ENCODE data around the gene MEF2B.
A peak's percentile ranks its signal among the peaks of the same experiment; 100 is the strongest.
"Not testable (repeated sequence)": the region's sequence is repeated elsewhere in the genome, so short reads cannot be mapped to it uniquely, and the experiment has no call there.

Gene MEF2B

GRCh38 chr19:19121371-19121770 lies 48.7 kb downstream of the MEF2B start:
- no peak for DNase-seq

- peak in 1 of 2 donors; percentile 17 for DNase-seq
Observed at GRCh38 chr19:19120308-19121231, 49.5 kb downstream of the MEF2B start.

DNA sequence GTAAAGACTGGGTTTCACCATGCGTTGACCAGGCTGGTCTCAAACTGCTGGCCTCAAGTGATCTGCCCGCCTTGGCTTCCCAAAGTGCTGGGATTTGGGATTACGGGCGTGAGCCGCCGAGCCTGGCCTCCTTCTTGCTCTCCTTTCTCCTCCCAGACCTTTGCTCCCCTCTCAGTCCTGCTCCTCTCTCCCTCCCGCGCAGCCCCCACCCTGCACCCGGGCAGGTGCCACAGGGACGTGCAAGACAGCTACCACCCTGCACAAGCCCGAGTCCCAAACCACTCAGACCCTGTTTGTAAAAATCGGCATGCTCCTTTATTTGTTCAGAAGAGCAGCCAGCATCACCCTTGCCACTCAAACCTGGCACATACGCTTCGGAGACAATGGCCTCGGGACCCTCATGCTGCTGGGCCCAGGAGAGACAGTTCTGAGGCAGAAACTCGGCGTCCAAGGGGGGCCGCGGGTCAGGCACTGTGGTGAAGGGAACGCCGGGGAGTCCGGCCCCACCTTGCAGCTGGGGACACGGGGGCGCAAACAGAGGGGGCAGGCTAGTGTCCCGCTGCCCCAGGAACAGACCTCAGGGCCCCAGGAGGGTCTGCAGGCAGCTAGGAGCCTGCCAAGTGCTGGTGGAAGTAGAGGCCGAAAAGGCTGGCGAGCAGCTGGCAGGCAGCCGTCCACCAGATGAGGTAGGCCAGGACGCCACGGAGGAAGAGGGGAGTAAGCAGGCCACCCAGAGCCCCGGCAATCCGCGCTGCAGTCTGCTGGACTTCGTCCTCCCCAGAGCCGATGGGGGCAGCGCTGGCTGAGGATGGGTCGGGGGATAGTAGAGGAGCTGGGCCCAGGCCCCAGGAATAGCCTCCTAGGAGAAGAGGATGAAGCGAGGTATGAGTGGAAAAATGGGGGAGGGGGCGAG lies 50.5 kb downstream of the MEF2B start:
- no peak for DNase-seq

DNA sequence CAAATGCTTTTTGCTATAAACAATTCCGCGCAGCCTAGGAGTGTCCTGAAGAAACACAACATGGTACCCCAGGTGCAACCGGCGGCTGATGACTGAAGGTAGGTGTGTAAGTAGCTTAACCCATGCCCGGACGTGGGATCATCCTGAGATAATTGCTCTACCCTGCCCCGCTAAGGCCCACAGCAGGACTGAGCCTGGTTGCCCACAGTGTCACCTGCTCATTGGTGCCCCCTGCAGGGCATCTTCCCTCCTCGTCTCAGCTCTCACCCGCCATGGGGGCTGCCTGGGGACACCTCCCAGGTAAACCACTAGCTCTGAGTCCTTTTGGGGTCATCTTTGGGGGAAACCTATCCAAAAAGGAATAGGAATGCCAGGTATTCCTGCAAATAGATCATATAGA lies 54.1 kb downstream of the MEF2B start:
- DNase-seq = peak; percentile 27 to 50

DNA sequence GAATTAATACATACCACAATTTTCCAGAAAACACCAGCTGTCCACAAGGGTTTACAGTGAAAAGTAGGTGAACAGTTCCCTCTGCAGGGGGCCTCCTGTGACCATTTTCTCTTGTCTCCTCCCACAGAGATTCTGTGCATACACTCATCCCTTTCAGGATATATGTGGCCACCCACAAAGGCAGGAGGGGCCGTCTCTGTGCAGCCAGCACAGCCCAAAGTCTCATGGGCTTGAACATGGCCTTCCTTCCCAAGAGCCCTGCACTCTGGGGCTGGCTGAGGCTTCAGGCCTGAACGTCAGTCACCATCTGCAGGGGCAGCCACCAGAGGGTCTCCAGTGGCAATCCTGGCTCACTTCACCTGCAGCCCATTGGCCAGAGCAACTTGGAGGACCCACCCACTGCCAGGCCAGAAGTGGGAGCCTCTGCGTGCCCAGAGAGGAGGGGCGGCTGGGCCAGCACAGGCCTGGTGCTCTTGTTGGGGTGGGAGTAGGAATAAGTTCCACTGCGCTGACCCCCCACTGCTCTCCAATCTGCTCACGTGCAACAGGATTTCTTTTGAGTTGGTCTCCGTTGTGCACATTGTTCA lies 56.9 kb downstream of the MEF2B start:
- no peak for DNase-seq

DNA sequence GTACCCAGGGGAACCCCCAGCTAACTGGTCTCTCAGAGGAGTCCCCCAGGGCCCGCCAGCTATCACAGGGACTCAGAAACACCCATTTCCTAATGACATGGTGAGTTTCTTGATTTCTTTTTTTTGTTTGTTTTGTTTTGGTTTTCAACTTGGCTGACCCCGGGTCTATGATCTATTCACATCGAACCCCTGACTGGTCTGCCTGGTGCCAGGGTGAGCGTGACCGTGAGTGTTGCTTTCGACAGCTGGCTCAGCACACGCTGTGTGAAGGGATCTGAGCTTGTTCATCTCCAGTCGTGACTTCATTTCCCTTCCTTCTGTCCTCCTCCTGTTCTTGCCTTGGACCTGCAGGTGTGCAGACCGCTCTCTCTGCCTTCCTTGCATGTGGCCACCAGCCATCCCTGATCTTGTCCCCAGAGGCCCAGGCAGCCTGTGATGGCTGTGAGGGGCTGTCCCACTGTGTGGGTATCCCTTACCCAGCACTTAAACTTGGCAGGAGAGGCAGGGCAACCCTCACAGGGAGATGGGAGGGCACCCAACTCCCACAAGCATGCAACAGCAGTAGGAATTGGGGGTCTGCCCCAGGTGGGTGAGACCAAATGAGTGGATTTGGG lies 58.0 kb downstream of the MEF2B start:
- no peak for DNase-seq

DNA sequence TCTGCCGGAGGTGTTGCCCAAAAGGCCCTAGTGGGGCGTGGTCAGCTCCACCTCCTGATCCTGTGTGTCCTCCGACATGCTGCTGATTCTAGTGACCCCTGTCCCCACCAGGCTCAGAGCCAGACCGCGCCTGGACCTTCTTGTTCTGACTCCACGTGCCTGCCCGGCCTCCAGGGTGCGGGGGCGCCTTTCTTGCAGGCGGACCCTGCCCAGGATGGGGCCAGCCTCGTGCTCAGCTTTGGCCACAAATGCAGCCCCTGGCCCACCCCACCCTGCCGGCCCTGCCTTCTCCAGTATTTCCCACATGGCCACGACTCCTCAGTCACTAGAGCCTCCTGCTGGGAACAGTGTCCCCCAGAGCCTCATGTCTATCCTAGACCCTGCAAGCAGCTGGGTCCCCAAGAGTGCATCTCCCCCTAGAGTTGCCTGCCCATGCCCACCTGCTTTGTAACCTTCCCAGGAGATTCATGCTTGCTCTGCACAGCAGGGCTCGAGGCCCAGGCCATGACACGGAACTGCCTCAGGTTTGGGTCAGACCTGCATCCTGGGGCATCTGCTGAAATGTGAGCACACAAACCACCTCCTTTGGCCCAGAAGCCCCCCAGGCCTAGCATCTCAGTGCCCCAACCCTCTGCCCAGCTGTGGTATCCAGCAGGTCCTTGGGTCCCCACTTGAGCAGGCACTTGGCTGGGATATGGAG lies 58.8 kb downstream of the MEF2B start:
- DNase-seq = no peak

- peak; percentile 10 to 16 for DNase-seq
Observed at GRCh38 chr19:19110410-19111135, 59.5 kb downstream of the MEF2B start.

DNA sequence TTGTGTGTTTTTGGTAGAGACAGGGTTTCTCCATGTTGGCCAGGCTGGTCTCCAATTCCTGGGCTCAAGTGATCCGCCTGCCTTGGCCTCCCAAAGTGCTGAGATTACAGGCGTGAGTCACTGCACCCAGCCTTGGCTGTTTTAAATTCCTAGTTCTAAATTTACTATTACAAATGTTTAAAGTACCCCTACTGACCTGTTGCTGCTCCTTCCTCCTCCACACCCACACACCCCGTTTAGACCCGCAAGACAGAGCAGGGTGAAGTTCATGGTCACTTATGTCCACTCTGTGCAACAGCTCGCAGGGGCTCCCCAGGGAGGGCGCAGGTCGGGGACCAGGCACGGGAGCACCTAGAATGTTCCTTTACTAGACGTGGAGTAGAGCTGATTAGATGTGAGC lies 60.5 kb downstream of the MEF2B start:
- no peak for DNase-seq

DNA sequence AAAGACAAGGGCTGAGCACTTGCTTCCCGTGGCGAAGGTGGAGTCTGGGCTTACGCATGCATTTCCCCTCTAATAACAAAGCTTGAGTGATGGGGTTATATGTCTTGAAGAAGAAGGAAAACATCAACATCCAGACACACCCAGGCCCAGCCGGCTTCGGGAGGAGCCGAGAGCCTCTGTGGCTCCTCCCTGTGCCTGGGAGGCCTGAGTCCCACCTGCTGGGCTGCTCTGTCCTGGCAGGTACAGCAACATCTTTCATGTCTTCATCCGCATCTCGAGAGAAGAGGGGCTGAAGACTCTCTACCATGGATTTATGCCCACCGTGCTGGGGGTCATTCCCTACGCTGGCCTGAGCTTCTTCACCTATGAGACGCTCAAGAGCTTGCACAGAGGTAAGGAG lies 62.4 kb downstream of the MEF2B start:
- DNase-seq = no peak

DNA sequence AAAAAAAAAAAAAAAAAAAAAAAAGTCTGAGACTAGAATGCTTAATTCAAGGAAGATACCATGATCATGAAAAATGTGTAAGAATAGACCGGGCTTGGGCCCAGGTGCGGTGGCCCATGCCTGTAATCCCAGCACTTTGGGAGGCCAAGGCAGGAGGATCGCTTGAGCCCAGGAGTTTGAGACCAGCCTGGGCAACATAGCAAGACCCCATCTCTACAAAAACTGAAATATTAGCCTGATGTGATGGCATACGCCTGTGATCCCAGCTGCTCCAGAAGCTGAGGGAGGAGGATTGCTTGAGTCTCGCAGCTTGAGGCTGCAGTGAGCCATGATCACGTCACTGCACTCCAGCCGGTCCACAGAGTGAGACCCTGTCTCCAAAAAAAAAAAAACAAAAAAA lies 63.1 kb downstream of the MEF2B start:
- DNase-seq = not testable (repeated sequence)

- DNase-seq = no peak
Observed at GRCh38 chr19:19106056-19106551, 64.0 kb downstream of the MEF2B start.

- no peak for DNase-seq
Observed at GRCh38 chr19:19105365-19106055, 64.6 kb downstream of the MEF2B start.

DNA sequence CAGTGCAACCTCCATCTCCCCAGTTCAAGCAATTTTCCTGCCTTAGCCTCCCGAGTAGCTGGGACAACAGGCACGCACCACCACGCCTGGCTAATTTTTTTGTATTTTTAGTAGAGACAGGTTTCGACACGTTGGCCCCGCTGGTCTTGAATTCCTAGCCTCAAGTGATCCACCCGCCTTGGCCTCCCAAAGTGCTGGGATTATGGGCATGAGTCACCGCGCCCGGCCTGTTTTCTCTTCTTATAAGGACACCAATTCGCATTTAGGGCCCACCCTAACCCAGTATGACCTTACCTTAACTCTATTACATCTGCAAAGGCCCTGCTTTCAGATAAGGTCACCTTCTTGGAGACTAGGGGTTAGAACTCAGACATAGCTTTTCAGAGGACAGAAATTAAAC lies 66.9 kb downstream of the MEF2B start:
- no peak for DNase-seq

GRCh38 chr19:19102566-19102965 lies 67.5 kb downstream of the MEF2B start:
- DNase-seq = not testable (repeated sequence)

- DNase-seq = no peak
Observed at GRCh38 chr19:19101540-19101939, 68.5 kb downstream of the MEF2B start.

DNA sequence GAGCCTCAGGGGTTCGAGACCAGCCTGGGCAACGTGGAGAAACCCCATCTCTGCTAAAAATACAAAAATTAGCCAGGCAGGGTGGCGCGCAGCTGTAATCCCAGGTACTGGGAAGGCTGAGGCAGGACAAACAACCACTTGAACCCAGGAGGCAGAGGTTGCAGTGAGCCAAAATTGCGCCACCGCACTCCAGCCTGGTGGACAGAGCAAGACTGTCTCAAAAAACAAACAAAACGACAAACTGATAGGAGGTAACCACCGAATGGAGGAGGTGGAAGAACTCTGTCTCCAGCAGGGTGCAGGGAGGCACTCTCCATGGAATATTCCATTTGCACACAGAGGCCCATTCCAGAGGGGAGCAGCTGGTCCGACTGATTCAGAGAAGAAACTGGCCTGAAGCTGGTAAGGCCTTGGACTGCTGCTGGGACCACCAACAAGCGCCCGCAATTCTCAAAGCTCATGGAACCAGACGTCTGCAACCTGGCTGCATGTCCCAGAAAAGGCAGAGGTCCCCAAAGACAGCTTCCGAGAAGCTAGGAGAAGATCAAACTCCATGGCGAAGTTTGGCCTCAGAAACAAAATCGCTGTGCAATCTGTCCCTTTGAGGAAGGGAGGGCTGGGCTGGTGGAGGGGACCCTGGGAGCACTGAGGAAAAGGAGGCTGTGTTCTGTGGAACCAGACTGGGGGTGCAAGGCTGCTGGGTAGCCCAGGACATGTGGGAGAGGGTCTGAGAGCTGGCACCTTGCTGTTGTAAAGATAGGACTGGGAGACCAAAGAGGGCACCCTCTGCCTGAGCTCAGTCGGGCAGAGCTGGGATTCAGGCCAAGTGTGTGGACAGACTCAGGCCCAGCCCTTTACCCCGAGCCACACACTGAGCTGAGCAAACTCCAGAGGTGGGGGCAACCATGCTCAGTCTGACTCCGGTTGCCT lies 71.1 kb downstream of the MEF2B start:
- no peak for DNase-seq

DNA sequence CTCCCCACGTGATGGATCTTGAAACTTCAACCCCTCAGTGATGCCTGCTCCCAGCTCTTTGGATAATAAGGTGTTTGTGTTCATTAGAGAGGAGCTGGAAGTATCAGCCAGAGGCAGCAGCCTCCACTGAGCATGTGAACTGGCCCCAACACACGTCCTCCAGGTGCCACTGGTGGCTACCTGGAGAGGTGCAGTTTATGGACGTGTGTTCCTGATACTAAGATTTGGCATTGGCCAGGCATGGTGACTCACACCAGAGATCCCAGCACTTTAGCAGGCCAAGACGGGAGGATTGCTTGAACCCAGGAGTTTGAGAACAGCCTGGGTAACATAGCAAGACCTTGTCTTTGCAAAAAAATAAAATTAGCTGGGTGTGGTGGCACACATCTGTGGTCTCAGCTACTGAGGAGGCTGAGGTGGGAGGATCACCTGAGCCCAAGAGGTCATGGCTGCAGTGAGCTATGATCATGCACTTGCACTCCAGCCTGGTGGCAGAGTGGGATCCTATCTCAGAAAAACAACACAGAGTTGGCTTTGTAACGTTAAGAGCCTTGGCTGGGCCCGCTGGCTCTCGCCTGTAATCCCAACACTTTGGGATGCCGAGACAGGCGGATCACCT lies 71.9 kb downstream of the MEF2B start:
- no peak for DNase-seq
